Pancreas (tissue), 10 donors: ENCODE results near the gene LEKR1. TPM values are rescaled to one million over a fixed set of nuclear protein-coding genes. Genes with fewer than 3 reads are reported as not detected.

Experiments
- ATAC-seq, 4 donors: fragments of 200-7000 bp; cut with Tn5 transposase; one replicate each; pipeline versions ENCODE4 v1.8.0 to v1.9.1; 2020; ENCODE audit warnings: mild to moderate bottlenecking in 4 of 4, moderate library complexity in 4 of 4
- DNase-seq, 6 donors: peaks; one replicate each; pipeline ENCODE4 v3.0.0-alpha.2; 2020
- FAIRE-seq: peaks from 2 replicates; lab custom pipeline; 2012; peaks lifted over from hg19 to GRCh38; lab: Jason Lieb, UNC
- H3K27ac ChIP-seq, 4 donors: fragments of 200-600 bp; sonication (generic); 1 replicate in 3 of 4; 2 replicates in 1 of 4; pipeline versions ENCODE4 v1.5.0 to v1.8.0; 2020
- H3K27me3 ChIP-seq, 4 donors: fragments of 200-600 bp; one replicate each; pipeline ENCODE4 v1.8.0; 2021
- H3K36me3 ChIP-seq, 3 donors: fragments of 200-600 bp; sonication (generic) in 1 of 3; one replicate each; pipeline versions ENCODE4 v1.5.0 to v1.8.0; 2020 to 2021
- H3K4me1 ChIP-seq, 3 donors: fragments of 200-600 bp; one replicate each; pipeline ENCODE4 v1.8.0; 2021
- H3K4me3 ChIP-seq, 4 donors: fragments of 200-600 bp; sonication (generic) in 2 of 4; one replicate each; pipeline versions ENCODE4 v1.5.0 to v1.8.0; 2020 to 2021
- H3K9me3 ChIP-seq, 4 donors: fragments of 200-600 bp; one replicate each; pipeline ENCODE4 v1.8.0; 2021
- CTCF ChIP-seq, 4 donors: fragments of 200-600 bp; sonication (generic) in 3 of 4; IDR thresholded peaks; one replicate each; pipeline versions ENCODE4 v1.5.0 to v1.8.0; 2021; ENCODE audit warnings: antibody characterized with exemption in 4 of 4
- WGBS, 2 donors: extraction: QIAGEN DNeasy Blood & Tissue Kit; methylation state at CpG; one replicate each; pipeline ENCODE4 v1.1.7; 2013; 5-methylcytosine and 5-hydroxymethylcytosine counted together
- intact Hi-C, 3 donors: fragments of 100-400 bp; cut with DNase I; formaldehyde crosslinking; loops; one replicate each; pipeline versions ENCODE4 v1.11.1 to v1.14.2; 2022
- polyA plus RNA-seq, 2 donors: library from polyadenylated mRNA; stranded (reverse); fragments of 200-250 nt; gene quantifications; one replicate each; pipeline ENCODE4 v1.2.3, GENCODE V29; 2013
- total RNA-seq, 6 donors: library from RNA; stranded (reverse); fragmentation: NEBNext Ultra II Directional in 4 of 6; extraction: Animal tissue kit (Norgen Biotek cat#: 25700) in 4 of 6; gene quantifications; one replicate each; pipeline versions ENCODE4 v1.2.1 to v1.2.4, GENCODE V29; 2021 to 2023
- donor health status: healthy with polysubstance abuse.
- donor health status: DM: no; HTN: no; CAD: no; lungs with moderate emphysema.
- donor health status: DM: no; HTN: no; CAD: no.
- donor health status: control.
- donor health status: control.
- donor health status: Bipolar disorder and iron deficiency.
- donor health status: DM: yes; HTN: yes; CAD: no.
- donor health status: DM: no; HTN: no; CAD: no.
- donor health status: DM: no; HTN: no; CAD: no.
- donor health status: DM: yes; HTN: yes; CAD: no.

LEKR1 gene
- total and polyA plus RNA-seq, 8 donors: 0.88 to 2.8 (median 2.0) TPM

DNA sequence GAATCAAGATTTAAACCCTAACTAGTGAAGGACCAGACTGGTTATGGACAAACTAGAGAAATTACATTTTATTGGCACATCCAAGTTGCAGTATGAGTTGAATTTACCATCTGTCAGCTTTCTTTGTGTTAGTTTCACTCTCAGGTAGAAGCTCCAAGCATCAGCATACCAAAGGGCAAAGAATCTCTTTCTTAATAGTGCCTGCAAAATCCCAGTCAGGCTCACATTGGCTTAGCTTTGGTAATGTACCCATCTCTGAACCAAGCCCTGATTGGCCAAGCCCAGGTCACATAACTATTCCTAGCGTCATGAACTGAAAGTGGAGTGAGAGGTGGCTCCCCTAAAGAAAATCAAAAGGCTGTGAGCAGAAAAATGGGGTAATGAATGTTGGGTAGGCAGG is 266.9 kb downstream of the LEKR1 start:
- Histone ChIP-seq H3K36me3 (no peaks in the 10 kb centered on the region), H3K27ac (no peak overlapping the region), H3K4me1 (peaks cover 13 to 21% (median 15%) of the 10 kb centered on the region in 3 donors), H3K27me3 (no peaks in the 10 kb centered on the region), H3K4me3 (no peak overlapping the region), H3K9me3 (no peaks in the 10 kb centered on the region)
- WGBS, 2 donors: 91 to 97% methylated on average over 1 of the region's 1 CpG
- intact Hi-C loops: loop anchor here in 1 of 3 donors (5.0 kb wide), 1 partner anchor 39 kb away; no protein-coding TSS in a partner anchor
- no peak for ATAC-seq
- no peak for DNase-seq
- FAIRE-seq: no peak
- TF ChIP-seq CTCF (IDR thresholded peaks at IDR 0.05): no peak

- H3K27me3 ChIP-seq: no peaks in the 10 kb centered on the region
- WGBS, 2 donors: 92 to 97% methylated on average over 2 of the region's 2 CpGs
- ATAC-seq (no peak), FAIRE-seq (no peak), DNase-seq (no peak)
- TF ChIP-seq CTCF (IDR thresholded peaks at IDR 0.05): no peak
- intact Hi-C loops: loop anchor here in 1 of 3 donors (5.0 kb wide), 1 partner anchor 38 kb away; no protein-coding TSS in a partner anchor
- H3K4me3 ChIP-seq: no peak overlapping the region
- no peaks in the 10 kb centered on the region for H3K36me3 ChIP-seq
- H3K27ac ChIP-seq: no peak overlapping the region
- peaks cover 12 to 17% (median 13%) of the 10 kb centered on the region in 3 donors for H3K4me1 ChIP-seq
- no peaks in the 10 kb centered on the region for H3K9me3 ChIP-seq
Observed at GRCh38 chr3:157094301-157094700, 268.1 kb downstream of the LEKR1 start.

DNA sequence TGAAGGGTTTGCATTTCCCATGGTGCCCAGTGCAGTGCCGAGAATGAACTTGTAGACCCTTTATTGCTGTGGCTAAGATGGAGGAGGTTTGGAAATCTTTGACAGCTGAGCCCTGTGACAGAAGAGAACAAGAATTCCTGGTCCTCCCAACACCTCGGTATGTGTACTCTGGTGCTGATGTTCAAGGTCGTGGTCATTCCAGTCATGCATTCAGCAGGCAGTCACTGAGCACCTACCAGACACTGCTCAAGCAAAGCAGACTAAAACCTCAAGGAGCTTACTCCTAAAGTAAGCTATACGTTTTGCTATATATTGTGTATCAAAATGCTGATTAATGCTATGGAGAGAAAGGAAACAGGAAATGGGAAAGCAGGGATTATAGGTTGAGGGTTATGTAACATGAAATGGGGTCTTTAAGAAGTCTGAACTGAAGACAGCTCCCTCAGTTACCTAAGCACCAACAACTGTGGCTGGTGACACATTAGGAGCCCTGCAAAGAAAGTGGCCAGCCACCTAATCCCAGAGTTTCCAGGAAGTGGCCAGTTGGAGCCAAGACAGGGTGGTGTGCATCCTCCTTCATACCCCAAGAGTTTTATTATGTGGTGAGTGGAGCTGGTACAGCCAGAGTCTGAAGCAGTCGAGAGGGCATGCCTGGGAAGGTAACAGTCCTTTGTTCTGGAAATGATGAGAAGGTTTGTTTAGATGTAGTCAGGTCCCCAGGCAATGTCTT is 268.8 kb downstream of the LEKR1 start:
- DNase-seq (no peak), ATAC-seq (peak in 1 of 4 donors; percentile 50), FAIRE-seq (no peak)
- Histone ChIP-seq H3K36me3 (no peaks in the 10 kb centered on the region), H3K9me3 (no peaks in the 10 kb centered on the region), H3K27ac (no peak overlapping the region), H3K27me3 (no peaks in the 10 kb centered on the region), H3K4me3 (no peak overlapping the region), H3K4me1 (peaks cover 7 to 14% (median 12%) of the 10 kb centered on the region in 3 donors)
- intact Hi-C loops: loop anchor here in 1 of 3 donors (5.0 kb wide), 1 partner anchor 37 kb away; no protein-coding TSS in a partner anchor
- 48 to 59% methylated on average over 5 of the region's 5 CpGs for WGBS, 2 donors
- TF ChIP-seq CTCF (IDR thresholded peaks at IDR 0.05): no peak

Other genes starting within 250 kb of the LEKR1 start
- gene TIPARP, start 151.8 kb upstream of the LEKR1 start, total RNA-seq: 10 to 100 TPM in 4 of 6 donors, 1 to 10 TPM in 2; 7.4 to 15.0 (median 10.3) TPM
- 1 to 10 TPM; 6.0 to 8.7 TPM for gene TIPARP, start 151.8 kb upstream of the LEKR1 start, polyA plus RNA-seq